NK-92 treated with Interleukin-12 subunit alpha and Interleukin-12 subunit beta, amount 100 ng/mL, for 24 hours (cell line): Measurements from ENCODE around the gene ETS1.

ENCODE experiments used
- DNase-seq: peaks from one replicate; lab custom pipeline; 2025; lab: John Stamatoyannopoulos, UW

The ETS1 gene

GRCh38 chr11:128568166-128568778 is 19.1 kb downstream of the ETS1 start:
- DNase-seq, result no peak

- no peak for DNase-seq
Observed at GRCh38 chr11:128567130-128567529, 20.2 kb downstream of the ETS1 start.

- no peak for DNase-seq
Observed at GRCh38 chr11:128565881-128566280, 21.5 kb downstream of the ETS1 start.

GRCh38 chr11:128564642-128565245 is 22.6 kb downstream of the ETS1 start:
- DNase-seq, result no peak

GRCh38 chr11:128563942-128564641 is 23.3 kb downstream of the ETS1 start:
- no peak for DNase-seq

GRCh38 chr11:128563308-128563707 is 24.1 kb downstream of the ETS1 start:
- no peak for DNase-seq

GRCh38 chr11:128559496-128560103 is 27.8 kb downstream of the ETS1 start:
- peak; percentile 17 for DNase-seq

GRCh38 chr11:128555606-128556005 is 31.8 kb downstream of the ETS1 start:
- no peak for DNase-seq

GRCh38 chr11:128553662-128554362 is 33.5 kb downstream of the ETS1 start:
- DNase-seq, result no peak

- DNase-seq, result no peak
Observed at GRCh38 chr11:128552783-128553661, 34.3 kb downstream of the ETS1 start.

- DNase-seq, result peak; percentile 52
Observed at GRCh38 chr11:128551611-128552335, 35.6 kb downstream of the ETS1 start.

- DNase-seq, result no peak
Observed at GRCh38 chr11:128551058-128551457, 36.3 kb downstream of the ETS1 start.

- DNase-seq, result no peak
Observed at GRCh38 chr11:128550261-128550821, 37.0 kb downstream of the ETS1 start.

- no peak for DNase-seq
Observed at GRCh38 chr11:128549256-128549944, 38.0 kb downstream of the ETS1 start.

- DNase-seq, result no peak
Observed at GRCh38 chr11:128548649-128549255, 38.6 kb downstream of the ETS1 start.

GRCh38 chr11:128547946-128548648 is 39.3 kb downstream of the ETS1 start:
- no peak for DNase-seq

- DNase-seq, result no peak
Observed at GRCh38 chr11:128546916-128547315, 40.4 kb downstream of the ETS1 start.

- no peak for DNase-seq
Observed at GRCh38 chr11:128544471-128545051, 42.8 kb downstream of the ETS1 start.
